Glomerular visceral epithelial cell (primary cell): ENCODE measurements around the gene METTL26.

ENCODE experiments used
- DNase-seq: peaks from one replicate; pipeline ENCODE4 v3.0.0-alpha.2; 2016; ENCODE audit errors: extremely low spot score

The METTL26 gene

GRCh38 chr16:636206-637080 is at the start of gene METTL26:
Gene METTL26, minus strand, starts transcription at chr16:636305. Its CDS starts 15 bp downstream, at chr16:636290.
- DNase-seq = peak; percentile 91

- DNase-seq = no peak
These were observed 49.0 kb upstream of the METTL26 start for GRCh38 chr16:684961-685696.

- DNase-seq = peak; percentile 93
These were observed 48.1 kb upstream of the METTL26 start, which contains the start of gene JMJD8 for GRCh38 chr16:684071-684794. Gene JMJD8, minus strand, starts transcription at chr16:684334. Its CDS starts 15 bp downstream, at chr16:684319.

- no peak for DNase-seq
These were observed 47.4 kb upstream of the METTL26 start for GRCh38 chr16:683396-684070.

- DNase-seq = no peak
These were observed 46.6 kb upstream of the METTL26 start for GRCh38 chr16:682493-683395.

GRCh38 chr16:681746-682427 is 45.8 kb upstream of the METTL26 start:
- DNase-seq = peak; percentile 66

- no peak for DNase-seq
These were observed 45.1 kb upstream of the METTL26 start for GRCh38 chr16:680967-681745.

- DNase-seq = no peak
These were observed 44.5 kb upstream of the METTL26 start for GRCh38 chr16:680625-680945.

- DNase-seq = peak; percentile 87
These were observed 43.9 kb upstream of the METTL26 start, which contains the start of gene STUB1 for GRCh38 chr16:679814-680624. Gene STUB1, plus strand, starts transcription at chr16:680410. Its CDS starts 116 bp downstream, at chr16:680526.

GRCh38 chr16:678858-679813 is 43.0 kb upstream of the METTL26 start:
- peak; percentile 67 for DNase-seq

- DNase-seq = no peak
These were observed 42.2 kb upstream of the METTL26 start for GRCh38 chr16:678209-678857.

- DNase-seq = no peak
These were observed 41.4 kb upstream of the METTL26 start for GRCh38 chr16:677316-678190.

- no peak for DNase-seq
These were observed 40.8 kb upstream of the METTL26 start for GRCh38 chr16:676913-677312.

- DNase-seq = no peak
These were observed 40.4 kb upstream of the METTL26 start for GRCh38 chr16:676565-676902.

GRCh38 chr16:675884-676564 is 39.9 kb upstream of the METTL26 start:
- no peak for DNase-seq
